Measurements from ENCODE around the gene TIMM50.

The TIMM50 gene

DNA sequence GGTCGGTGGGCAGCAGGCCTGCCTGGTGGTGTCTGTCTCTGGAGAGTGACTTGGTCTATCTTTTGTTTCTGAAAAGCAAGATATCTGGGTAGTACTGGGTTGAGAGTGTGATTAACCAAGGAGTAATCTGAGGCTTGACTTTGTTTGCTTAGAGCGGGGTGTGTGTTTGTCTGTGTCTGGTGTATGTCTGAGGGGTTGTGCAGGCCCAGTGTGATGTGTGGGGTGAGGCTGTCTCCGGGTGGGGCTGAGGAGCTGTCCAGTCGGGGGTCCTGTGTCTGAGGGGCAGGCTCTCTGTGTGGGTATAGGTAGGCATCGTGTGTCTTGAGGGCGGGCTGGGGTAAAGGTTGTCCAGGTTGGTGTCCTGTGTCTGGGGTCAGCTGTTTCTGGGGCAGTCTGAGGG, 11.1 kb upstream of the TIMM50 start:
- H4K8ac ChIP-seq (ENCODE audit: low read length), result no peak overlapping the region
- no peak overlapping the region for H4K91ac ChIP-seq (ENCODE audit: low read length)
- H3K18ac ChIP-seq (ENCODE audit: low read depth in 1 of 2, low read length in 2 of 2), result no peak overlapping the region
- no peak overlapping the region for H3K9ac ChIP-seq (ENCODE audit: low read length)
- H3K36me3 ChIP-seq (ENCODE audit: control insufficient read depth in 1 of 2, insufficient read depth in 2 of 2, low read depth in 1 of 2, low read length in 2 of 2), result peaks cover 99 to 100% of the 10 kb centered on the region in 2 experiments
- DNase-seq, result no peak
- no peak overlapping the region for H2BK15ac ChIP-seq (ENCODE audit: low read depth, poor library complexity, severe bottlenecking)
- no peak overlapping the region for H3K27ac ChIP-seq (ENCODE audit: low read length, poor library complexity, severe bottlenecking)
- no peak overlapping the region for H3K4me2 ChIP-seq (ENCODE audit: low read length, poor library complexity, severe bottlenecking)
- H2AK5ac ChIP-seq (ENCODE audit: low read length, severe bottlenecking), result no peak overlapping the region
- H3K27me3 ChIP-seq (ENCODE audit: control insufficient read depth in 1 of 2, insufficient read depth in 1 of 2, low read length in 2 of 2), result no peaks in the 10 kb centered on the region
- no peak overlapping the region for H2BK12ac ChIP-seq (ENCODE audit: low read length in 2 of 2)
- no peak overlapping the region for H2AFZ ChIP-seq (ENCODE audit: low read depth, low read length)
- no peaks in the 10 kb centered on the region for H3K4me1 ChIP-seq (ENCODE audit: control insufficient read depth, insufficient read depth, low read depth, low read length)
- WGBS, result 98% methylated on average over 6 of the region's 6 CpGs
- no peak overlapping the region for H3K14ac ChIP-seq (ENCODE audit: low read length in 2 of 2)
- no peak overlapping the region for H3K4me3 ChIP-seq (ENCODE audit: insufficient read depth in 1 of 2, low read depth in 1 of 2, low read length in 2 of 2)
- no peak overlapping the region for H3K4ac ChIP-seq (ENCODE audit: low read depth in 1 of 2, low read length in 2 of 2)
- H3K79me1 ChIP-seq (replicated peaks; ENCODE audit: low read length, poor library complexity, severe bottlenecking), result peaks cover 59% of the 10 kb centered on the region
- no peak overlapping the region for H3K23ac ChIP-seq (ENCODE audit: low read length in 2 of 2)
- H2BK120ac ChIP-seq (ENCODE audit: low read depth, low read length), result no peak overlapping the region
- H2BK5ac ChIP-seq (ENCODE audit: low read depth, low read length, poor library complexity, severe bottlenecking), result no peak overlapping the region
- H3K9me3 ChIP-seq (ENCODE audit: control insufficient read depth, low read length), result no peaks in the 10 kb centered on the region

- no peak overlapping the region for H2BK12ac ChIP-seq (ENCODE audit: low read length in 2 of 2)
- WGBS, result 93% methylated on average over 7 of the region's 7 CpGs
- H4K91ac ChIP-seq (ENCODE audit: low read length), result no peak overlapping the region
Observed at GRCh38 chr19:39470724-39471339, 9.8 kb upstream of the TIMM50 start.

DNA sequence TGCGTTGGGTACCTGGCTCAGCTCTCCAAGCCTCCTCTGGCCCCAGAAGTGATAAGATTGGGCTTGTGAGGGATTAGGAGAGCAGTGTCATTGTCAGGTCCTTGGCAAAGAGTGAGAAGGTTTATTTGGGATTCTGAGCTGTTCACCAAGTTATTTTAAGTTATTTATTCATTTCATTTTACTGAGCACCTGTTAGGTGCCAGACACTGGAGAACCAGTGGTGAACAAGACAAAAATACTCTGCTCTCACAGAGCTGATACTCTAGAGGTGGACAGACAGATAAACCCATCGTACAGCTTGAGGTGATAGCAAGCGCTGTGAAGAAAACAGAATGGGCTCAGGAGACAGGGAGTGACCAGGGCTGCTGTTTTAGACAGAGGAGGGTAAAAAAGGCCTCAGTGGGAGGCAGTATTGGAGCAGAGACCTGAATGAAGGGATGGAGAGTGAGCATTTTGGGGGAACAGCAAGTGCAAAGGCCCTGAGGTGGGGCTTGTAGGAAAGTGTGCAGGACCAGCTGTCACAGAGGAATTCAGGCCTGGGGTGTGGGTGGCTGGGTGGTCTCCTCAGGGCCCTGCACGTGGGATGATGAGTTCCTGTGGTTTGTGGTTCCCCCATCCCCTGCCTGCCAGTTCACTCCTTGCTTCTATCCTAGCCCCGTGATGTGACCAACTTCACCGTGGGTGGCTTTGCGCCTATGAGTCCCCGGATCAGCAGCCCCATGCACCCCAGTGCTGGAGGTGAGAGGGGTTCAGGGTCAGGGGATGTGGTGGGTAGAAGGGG, 8.7 kb upstream of the TIMM50 start:
- Histone ChIP-seq H3K9me3 (ENCODE audit: control insufficient read depth, low read length) (no peaks in the 10 kb centered on the region), H2BK12ac (ENCODE audit: low read length in 2 of 2) (no peak overlapping the region), H3K23ac (ENCODE audit: low read length in 2 of 2) (no peak overlapping the region), H3K4ac (ENCODE audit: low read depth in 1 of 2, low read length in 2 of 2) (no peak overlapping the region), H2AK5ac (ENCODE audit: low read length, severe bottlenecking) (no peak overlapping the region), H3K27me3 (ENCODE audit: control insufficient read depth in 1 of 2, insufficient read depth in 1 of 2, low read length in 2 of 2) (no peaks in the 10 kb centered on the region), H2BK120ac (ENCODE audit: low read depth, low read length) (no peak overlapping the region), H2AFZ (ENCODE audit: low read depth, low read length) (no peak overlapping the region), H3K14ac (ENCODE audit: low read length in 2 of 2) (no peak overlapping the region), H2BK15ac (ENCODE audit: low read depth, poor library complexity, severe bottlenecking) (no peak overlapping the region), H3K79me1 (replicated peaks; ENCODE audit: low read length, poor library complexity, severe bottlenecking) (peaks cover 49% of the 10 kb centered on the region), H3K18ac (ENCODE audit: low read depth in 1 of 2, low read length in 2 of 2) (no peak overlapping the region), H3K27ac (ENCODE audit: low read length, poor library complexity, severe bottlenecking) (no peak overlapping the region), H3K9ac (ENCODE audit: low read length) (no peak overlapping the region), H4K91ac (ENCODE audit: low read length) (no peak overlapping the region), H3K4me2 (ENCODE audit: low read length, poor library complexity, severe bottlenecking) (no peak overlapping the region), H4K8ac (ENCODE audit: low read length) (no peak overlapping the region), H3K4me3 (ENCODE audit: insufficient read depth in 1 of 2, low read depth in 1 of 2, low read length in 2 of 2) (no peak overlapping the region), H2BK5ac (ENCODE audit: low read depth, low read length, poor library complexity, severe bottlenecking) (no peak overlapping the region), H3K4me1 (ENCODE audit: control insufficient read depth, insufficient read depth, low read depth, low read length) (no peaks in the 10 kb centered on the region), H3K36me3 (ENCODE audit: control insufficient read depth in 1 of 2, insufficient read depth in 2 of 2, low read depth in 1 of 2, low read length in 2 of 2) (peaks cover 95 to 97% of the 10 kb centered on the region in 2 experiments)
- 97% methylated on average over 7 of the region's 8 CpGs for WGBS
- no peak for DNase-seq

More at GRCh38 chr19:39470724-39471339, 9.8 kb upstream of the TIMM50 start:
- H3K18ac ChIP-seq (ENCODE audit: low read depth in 1 of 2, low read length in 2 of 2), result no peak overlapping the region
- no peak overlapping the region for H2BK5ac ChIP-seq (ENCODE audit: low read depth, low read length, poor library complexity, severe bottlenecking)
- H4K8ac ChIP-seq (ENCODE audit: low read length), result no peak overlapping the region
- no peak for DNase-seq
- no peaks in the 10 kb centered on the region for H3K9me3 ChIP-seq (ENCODE audit: control insufficient read depth, low read length)
- no peak overlapping the region for H2BK120ac ChIP-seq (ENCODE audit: low read depth, low read length)
- no peak overlapping the region for H3K4me3 ChIP-seq (ENCODE audit: insufficient read depth in 1 of 2, low read depth in 1 of 2, low read length in 2 of 2)
- H3K79me1 ChIP-seq (replicated peaks; ENCODE audit: low read length, poor library complexity, severe bottlenecking), result peaks cover 53% of the 10 kb centered on the region
- no peak overlapping the region for H3K14ac ChIP-seq (ENCODE audit: low read length in 2 of 2)
- H2AK5ac ChIP-seq (ENCODE audit: low read length, severe bottlenecking), result no peak overlapping the region
- peak overlapping the region; percentile 17 for H3K9ac ChIP-seq (ENCODE audit: low read length)
- H3K4ac ChIP-seq (ENCODE audit: low read depth in 1 of 2, low read length in 2 of 2), result no peak overlapping the region
- no peak overlapping the region for H3K23ac ChIP-seq (ENCODE audit: low read length in 2 of 2)
- no peak overlapping the region for H3K27ac ChIP-seq (ENCODE audit: low read length, poor library complexity, severe bottlenecking)
- H3K27me3 ChIP-seq (ENCODE audit: control insufficient read depth in 1 of 2, insufficient read depth in 1 of 2, low read length in 2 of 2), result no peaks in the 10 kb centered on the region
- peaks cover 94 to 100% of the 10 kb centered on the region in 2 experiments for H3K36me3 ChIP-seq (ENCODE audit: control insufficient read depth in 1 of 2, insufficient read depth in 2 of 2, low read depth in 1 of 2, low read length in 2 of 2)
- no peak overlapping the region for H2BK15ac ChIP-seq (ENCODE audit: low read depth, poor library complexity, severe bottlenecking)
- no peak overlapping the region for H2AFZ ChIP-seq (ENCODE audit: low read depth, low read length)
- no peaks in the 10 kb centered on the region for H3K4me1 ChIP-seq (ENCODE audit: control insufficient read depth, insufficient read depth, low read depth, low read length)
- H3K4me2 ChIP-seq (ENCODE audit: low read length, poor library complexity, severe bottlenecking), result no peak overlapping the region

- Histone ChIP-seq H2BK120ac (ENCODE audit: low read depth, low read length) (no peak overlapping the region), H3K4me1 (ENCODE audit: control insufficient read depth, insufficient read depth, low read depth, low read length) (no peaks in the 10 kb centered on the region), H3K4me3 (ENCODE audit: insufficient read depth in 1 of 2, low read depth in 1 of 2, low read length in 2 of 2) (no peak overlapping the region), H3K9me3 (ENCODE audit: control insufficient read depth, low read length) (no peaks in the 10 kb centered on the region), H3K23ac (ENCODE audit: low read length in 2 of 2) (no peak overlapping the region), H2AFZ (ENCODE audit: low read depth, low read length) (no peak overlapping the region), H2BK5ac (ENCODE audit: low read depth, low read length, poor library complexity, severe bottlenecking) (no peak overlapping the region), H3K27ac (ENCODE audit: low read length, poor library complexity, severe bottlenecking) (no peak overlapping the region), H3K36me3 (ENCODE audit: control insufficient read depth in 1 of 2, insufficient read depth in 2 of 2, low read depth in 1 of 2, low read length in 2 of 2) (peaks cover 87 to 93% of the 10 kb centered on the region in 2 experiments), H2AK5ac (ENCODE audit: low read length, severe bottlenecking) (no peak overlapping the region), H3K4ac (ENCODE audit: low read depth in 1 of 2, low read length in 2 of 2) (no peak overlapping the region), H3K79me1 (replicated peaks; ENCODE audit: low read length, poor library complexity, severe bottlenecking) (peaks cover 44% of the 10 kb centered on the region), H4K91ac (ENCODE audit: low read length) (no peak overlapping the region), H3K14ac (ENCODE audit: low read length in 2 of 2) (no peak overlapping the region), H2BK12ac (ENCODE audit: low read length in 2 of 2) (no peak overlapping the region), H3K27me3 (ENCODE audit: control insufficient read depth in 1 of 2, insufficient read depth in 1 of 2, low read length in 2 of 2) (no peaks in the 10 kb centered on the region), H3K18ac (ENCODE audit: low read depth in 1 of 2, low read length in 2 of 2) (no peak overlapping the region), H4K8ac (ENCODE audit: low read length) (no peak overlapping the region), H3K9ac (ENCODE audit: low read length) (no peak overlapping the region), H2BK15ac (ENCODE audit: low read depth, poor library complexity, severe bottlenecking) (no peak overlapping the region), H3K4me2 (ENCODE audit: low read length, poor library complexity, severe bottlenecking) (no peak overlapping the region)
- 94% methylated on average over 31 of the region's 32 CpGs for WGBS
- DNase-seq, result no peak
Observed at GRCh38 chr19:39472746-39473442, 7.7 kb upstream of the TIMM50 start.

All from mesenchymal stem cell (in vitro differentiated cells and primary cell).